RWPE2 (cell line): ENCODE data around the gene NSUN7.

Source experiments
- ATAC-seq: fragments of 200-7000 bp; cut with Tn5 transposase; 3 replicates; pipeline ENCODE4 v1.9.1; 2021; ENCODE audit warnings: low read depth
- DNase-seq: peaks from one replicate; pipeline ENCODE4 v3.0.0-alpha.2; 2020; ENCODE audit warnings: low spot score
- H3K27ac ChIP-seq: fragments of 450-650 bp; 2 replicates; pipeline ENCODE4 v1.5.1; 2017; ENCODE audit warnings: mild to moderate bottlenecking; ENCODE audit not compliant: poor library complexity, severe bottlenecking
- H3K27me3 ChIP-seq: fragments of 250-450 bp; sonication (Bioruptor Pico); 2 replicates; pipeline ENCODE4 v1.5.1; 2021; ENCODE audit warnings: mild to moderate bottlenecking, moderate library complexity; ENCODE audit not compliant: insufficient read depth, poor library complexity, severe bottlenecking
- H3K36me3 ChIP-seq: fragments of 250-450 bp; sonication (Bioruptor Pico); 2 replicates; pipeline ENCODE4 v1.5.1; 2020; ENCODE audit warnings: low read depth, mild to moderate bottlenecking, moderate library complexity
- H3K4me1 ChIP-seq: fragments of 250-450 bp; sonication (Bioruptor Pico); 2 replicates; pipeline ENCODE4 v1.5.1; 2021; ENCODE audit warnings: mild to moderate bottlenecking, moderate library complexity; ENCODE audit not compliant: insufficient read depth, poor library complexity, severe bottlenecking
- H3K4me3 ChIP-seq: fragments of 250-450 bp; sonication (Bioruptor Pico); 2 replicates; pipeline ENCODE4 v1.5.1; 2021; ENCODE audit warnings: mild to moderate bottlenecking, moderate library complexity; ENCODE audit not compliant: severe bottlenecking
- H3K9me3 ChIP-seq: fragments of 250-450 bp; sonication (Bioruptor Pico); 2 replicates; pipeline ENCODE4 v1.5.1; 2021; ENCODE audit warnings: mild to moderate bottlenecking, moderate library complexity; ENCODE audit not compliant: severe bottlenecking
- CTCF ChIP-seq: fragments of 450-650 bp; IDR thresholded peaks from one replicate; pipeline ENCODE4 v1.5.1; 2017; ENCODE audit warnings: mild to moderate bottlenecking, moderate library complexity; ENCODE audit not compliant: poor library complexity, severe bottlenecking

NSUN7 gene

GRCh38 chr4:40728333-40728732 lies 21.4 kb upstream of the NSUN7 start:
- Histone ChIP-seq H3K27me3 (peaks cover 3% of the 10 kb centered on the region), H3K4me3 (no peak overlapping the region), H3K9me3 (no peaks in the 10 kb centered on the region), H3K4me1 (no peaks in the 10 kb centered on the region), H3K36me3 (no peaks in the 10 kb centered on the region), H3K27ac (no peak overlapping the region)
- DNase-seq: no peak
- TF ChIP-seq CTCF: no peak
- no peak for ATAC-seq

GRCh38 chr4:40729555-40729954 lies 20.2 kb upstream of the NSUN7 start:
- no peak overlapping the region for H3K27ac ChIP-seq
- H3K36me3 ChIP-seq: no peaks in the 10 kb centered on the region
- peaks cover 3% of the 10 kb centered on the region for H3K27me3 ChIP-seq
- DNase-seq (no peak), ATAC-seq (no peak)
- no peak overlapping the region for H3K4me3 ChIP-seq
- H3K9me3 ChIP-seq: no peaks in the 10 kb centered on the region
- no peak for TF ChIP-seq CTCF
- H3K4me1 ChIP-seq: no peaks in the 10 kb centered on the region

- no peak for ATAC-seq
- no peak for TF ChIP-seq CTCF
- H3K9me3 ChIP-seq: no peaks in the 10 kb centered on the region
- no peaks in the 10 kb centered on the region for H3K4me1 ChIP-seq
- H3K27ac ChIP-seq: no peak overlapping the region
- no peaks in the 10 kb centered on the region for H3K36me3 ChIP-seq
- H3K27me3 ChIP-seq: peaks cover 3% of the 10 kb centered on the region
- H3K4me3 ChIP-seq: no peak overlapping the region
- DNase-seq: no peak
Measured at GRCh38 chr4:40730091-40730679, 19.6 kb upstream of the NSUN7 start.

- no peak for TF ChIP-seq CTCF
- Histone ChIP-seq H3K27ac (no peak overlapping the region), H3K9me3 (no peaks in the 10 kb centered on the region), H3K4me1 (no peaks in the 10 kb centered on the region), H3K27me3 (peaks cover 3% of the 10 kb centered on the region), H3K36me3 (no peaks in the 10 kb centered on the region), H3K4me3 (no peak overlapping the region)
- DNase-seq: no peak
- no peak for ATAC-seq
Measured at GRCh38 chr4:40731361-40731760, 18.4 kb upstream of the NSUN7 start.

- DNase-seq (no peak), ATAC-seq (no peak)
- peaks cover 3% of the 10 kb centered on the region for H3K27me3 ChIP-seq
- no peaks in the 10 kb centered on the region for H3K36me3 ChIP-seq
- H3K4me3 ChIP-seq: no peak overlapping the region
- no peak for TF ChIP-seq CTCF
- H3K9me3 ChIP-seq: no peaks in the 10 kb centered on the region
- no peaks in the 10 kb centered on the region for H3K4me1 ChIP-seq
- no peak overlapping the region for H3K27ac ChIP-seq
Measured at GRCh38 chr4:40731792-40732245, 17.9 kb upstream of the NSUN7 start.
